ENCODE measurements around the gene THG1L.
"Not testable (repeated sequence)": the region's sequence is repeated elsewhere in the genome, so short reads cannot be mapped to it uniquely, and the experiment has no call there.

Gene THG1L

GRCh38 chr5:157718519-157718918 lies 12.7 kb upstream of the THG1L start:
- DNase-seq (ENCODE audit: low read depth), result no peak
- peak; percentile 62 for TF ChIP-seq CTCF (IDR thresholded peaks at IDR 0.05; ENCODE audit: control insufficient read depth, extremely low read depth, insufficient read depth)
- H3K4me3 ChIP-seq (ENCODE audit: low read depth, low read length), result no peak overlapping the region

DNA sequence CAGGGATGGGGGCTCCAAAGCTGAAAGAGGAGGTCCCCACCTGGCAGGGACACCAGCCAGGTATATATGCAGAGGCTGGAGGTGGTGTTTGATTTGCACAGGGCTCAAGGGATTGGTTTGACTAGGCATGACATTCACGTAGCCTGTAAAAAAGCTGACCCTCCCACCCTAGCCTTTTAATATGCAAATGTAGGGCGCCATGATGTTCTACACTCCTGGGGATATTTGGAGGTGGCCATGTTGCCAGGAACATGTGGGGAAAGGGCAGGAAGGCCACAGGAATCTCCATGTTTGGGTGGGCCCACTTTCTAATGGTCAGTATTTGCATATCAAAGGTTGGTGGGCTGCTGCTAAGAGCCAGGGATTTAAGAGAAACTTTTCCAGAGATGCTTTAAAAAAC lies 12.0 kb upstream of the THG1L start:
- no peak overlapping the region for H3K4me3 ChIP-seq (ENCODE audit: low read depth, low read length)
- TF ChIP-seq CTCF (IDR thresholded peaks at IDR 0.05; ENCODE audit: control insufficient read depth, extremely low read depth, insufficient read depth), result no peak
- no peak for DNase-seq (ENCODE audit: low read depth)

- no peak overlapping the region for H3K4me3 ChIP-seq (ENCODE audit: low read depth, low read length)
- DNase-seq (ENCODE audit: low read depth), result no peak
- no peak for TF ChIP-seq CTCF (IDR thresholded peaks at IDR 0.05; ENCODE audit: control insufficient read depth, extremely low read depth, insufficient read depth)
Observed at GRCh38 chr5:157721159-157721558, 10.1 kb upstream of the THG1L start.

- not testable (repeated sequence) for H3K4me3 ChIP-seq (ENCODE audit: low read depth, low read length); DNase-seq (ENCODE audit: low read depth)
Observed at GRCh38 chr5:157722895-157723294, 8.3 kb upstream of the THG1L start.

DNA sequence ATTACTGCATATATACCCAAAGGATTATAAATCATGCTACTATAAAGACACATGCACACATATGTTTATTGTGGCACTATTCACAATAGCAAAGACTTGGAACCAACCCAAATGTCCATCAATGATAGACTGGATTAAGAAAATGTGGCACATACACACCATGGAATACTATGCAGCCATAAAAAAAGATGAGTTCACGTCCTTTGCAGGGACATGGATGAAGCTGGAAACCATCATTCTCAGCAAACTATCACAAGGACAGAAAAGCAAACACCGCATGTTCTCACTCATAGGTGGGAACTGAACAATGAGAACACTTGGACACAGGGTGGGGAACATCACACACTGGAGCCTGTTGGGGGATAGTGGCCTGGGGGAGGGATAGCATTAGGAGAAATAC lies 4.6 kb upstream of the THG1L start:
- not testable (repeated sequence) for H3K4me3 ChIP-seq (ENCODE audit: low read depth, low read length); DNase-seq (ENCODE audit: low read depth)

GRCh38 chr5:157727858-157728257 lies 3.4 kb upstream of the THG1L start:
- not testable (repeated sequence) for DNase-seq (ENCODE audit: low read depth); H3K4me3 ChIP-seq (ENCODE audit: low read depth, low read length)

DNA sequence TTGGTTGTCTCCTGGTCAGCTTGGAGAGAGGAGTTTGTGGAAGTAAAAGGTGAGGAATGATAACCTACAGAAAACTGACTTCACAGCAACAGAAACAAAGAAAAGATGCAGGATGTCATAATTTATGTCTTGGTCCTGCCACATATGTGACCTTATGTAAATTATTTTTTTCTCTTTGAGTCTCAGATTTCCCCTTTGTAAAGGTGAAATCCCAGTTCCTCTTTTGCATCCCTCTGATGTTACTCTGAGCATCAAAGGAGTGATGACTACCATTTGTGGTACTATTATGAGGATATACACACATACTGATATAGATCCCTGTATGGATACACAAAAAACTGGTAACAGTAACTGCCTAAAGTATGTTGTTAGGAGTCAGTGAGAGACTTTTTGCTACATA lies 1.4 kb upstream of the THG1L start:
- H3K4me3 ChIP-seq (ENCODE audit: low read depth, low read length), result no peak overlapping the region
- no peak for TF ChIP-seq CTCF (IDR thresholded peaks at IDR 0.05; ENCODE audit: control insufficient read depth, extremely low read depth, insufficient read depth)
- DNase-seq (ENCODE audit: low read depth), result no peak

- DNase-seq (ENCODE audit: low read depth), result no peak
- peak overlapping the region; percentile 71 for H3K4me3 ChIP-seq (ENCODE audit: low read depth, low read length)
- no peak for TF ChIP-seq CTCF (IDR thresholded peaks at IDR 0.05; ENCODE audit: control insufficient read depth, extremely low read depth, insufficient read depth)
Observed at GRCh38 chr5:157730900-157731271, 334 bp upstream of the THG1L start.

DNA sequence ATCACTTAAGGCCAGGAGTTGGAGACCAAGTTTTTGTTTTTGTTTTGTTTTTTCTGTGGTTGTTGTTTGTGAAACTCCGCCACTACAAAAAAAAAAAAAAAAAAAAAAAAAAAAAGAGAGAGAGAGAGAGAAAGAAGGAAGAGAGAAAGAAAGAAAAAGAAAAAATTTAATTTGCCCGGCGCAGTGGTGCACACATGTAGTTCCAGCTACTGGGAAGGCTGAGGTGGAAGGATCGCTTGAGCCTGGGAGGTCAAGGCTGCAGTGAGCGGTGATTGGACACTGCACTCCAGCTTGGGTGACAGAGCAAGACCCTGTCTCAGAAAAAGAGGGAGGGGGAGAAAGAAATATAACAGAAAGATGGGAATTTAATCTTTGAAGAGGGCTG lies 902 bp downstream of the THG1L start:
- no peak for DNase-seq (ENCODE audit: low read depth)
- H3K4me3 ChIP-seq (ENCODE audit: low read depth, low read length), result peak overlapping the region; percentile 71

More for the DNA sequence above, 902 bp downstream of the THG1L start:
- TF ChIP-seq CTCF (IDR thresholded peaks at IDR 0.05; ENCODE audit: control insufficient read depth, extremely low read depth, insufficient read depth), result no peak

Data from LNCaP clone FGC (cell line).